OCI-LY1 (cell line): ENCODE data around the gene RALBP1.

Experiments
- H2AFZ ChIP-seq: fragments of 200-600 bp; sonication (generic), shearing (Covaris generic); 2 replicates; pipeline ENCODE4 v1.6.0; 2014; ENCODE audit warnings: antibody characterized with exemption, mild to moderate bottlenecking, low read length
- H3F3A ChIP-seq: fragments of 200-600 bp; sonication (generic), shearing (Covaris generic); 2 replicates; pipeline ENCODE4 v1.6.0; 2014; ENCODE audit warnings: mild to moderate bottlenecking, antibody characterized with exemption, low read length, moderate library complexity; ENCODE audit not compliant: insufficient read depth
- H3K27ac ChIP-seq: fragments of 200-600 bp; sonication (generic); 2 replicates; pipeline ENCODE4 v1.5.1; 2014; ENCODE audit warnings: low read length, mixed run types, mild to moderate bottlenecking, low read depth; ENCODE audit not compliant: poor library complexity, severe bottlenecking
- H3K27me3 ChIP-seq: fragments of 200-600 bp; sonication (generic); 2 replicates; pipeline ENCODE4 v1.6.0; 2014; ENCODE audit warnings: antibody characterized with exemption, mild to moderate bottlenecking, low read length, moderate library complexity; ENCODE audit not compliant: insufficient read depth
- H3K36me3 ChIP-seq: fragments of 200-600 bp; sonication (generic); 2 replicates; pipeline ENCODE4 v1.6.1; 2014; ENCODE audit warnings: mild to moderate bottlenecking, antibody characterized with exemption, low read length, moderate library complexity, mixed read lengths; ENCODE audit not compliant: insufficient read depth
- H3K4me1 ChIP-seq: fragments of 200-600 bp; sonication (generic); 2 replicates; pipeline ENCODE4 v1.5.1; 2014; ENCODE audit warnings: mild to moderate bottlenecking, low read length, moderate library complexity; ENCODE audit not compliant: insufficient read depth, severe bottlenecking
- H3K4me2 ChIP-seq: fragments of 200-600 bp; sonication (generic), shearing (Covaris generic); 2 replicates; pipeline ENCODE4 v1.6.1; 2014; ENCODE audit warnings: low read length
- H3K4me3 ChIP-seq: fragments of 200-600 bp; sonication (generic); 2 replicates; pipeline ENCODE4 v1.5.1; 2014; ENCODE audit warnings: low read length, low read depth, mild to moderate bottlenecking, mixed read lengths; ENCODE audit not compliant: poor library complexity, severe bottlenecking
- H3K79me2 ChIP-seq: fragments of 200-600 bp; shearing (Covaris generic); 2 replicates; pipeline ENCODE4 v1.6.1; 2016; ENCODE audit warnings: mixed run types, low read length, mixed read lengths; ENCODE audit not compliant: insufficient read depth
- H3K9ac ChIP-seq: fragments of 200-600 bp; sonication (generic), shearing (Covaris generic); 2 replicates; pipeline ENCODE4 v1.6.1; 2014; ENCODE audit warnings: mild to moderate bottlenecking, low read length, mixed read lengths
- H3K9me2 ChIP-seq: fragments of 200-600 bp; sonication (generic), shearing (Covaris generic); 2 replicates; pipeline ENCODE4 v1.6.1; 2014; ENCODE audit warnings: low read depth, mild to moderate bottlenecking, low read length, mixed read lengths
- H3K9me3 ChIP-seq: fragments of 200-600 bp; shearing (Covaris generic); 2 replicates; pipeline ENCODE4 v1.6.1; 2014; ENCODE audit warnings: low read length, mixed read lengths
- H4K20me1 ChIP-seq: fragments of 200-600 bp; sonication (generic), shearing (Covaris generic); 2 replicates; pipeline ENCODE4 v1.6.0; 2016; ENCODE audit warnings: mild to moderate bottlenecking, low read length; ENCODE audit not compliant: insufficient read depth
- CTCF ChIP-seq: fragments of 200-600 bp; sonication (generic), shearing (Covaris generic); IDR thresholded peaks from 2 replicates; pipeline ENCODE4 v1.5.1; 2017; ENCODE audit warnings: mild to moderate bottlenecking, antibody characterized with exemption, low read length, moderate library complexity, mixed read lengths
- EZH2 ChIP-seq: fragments of 200-600 bp; sonication (generic), shearing (Covaris generic); IDR thresholded peaks from 2 replicates; pipeline ENCODE4 v1.8.0; 2017; ENCODE audit warnings: borderline replicate concordance, mixed run types, mild to moderate bottlenecking, antibody characterized with exemption, low read length, moderate library complexity, mixed read lengths

Gene RALBP1

DNA sequence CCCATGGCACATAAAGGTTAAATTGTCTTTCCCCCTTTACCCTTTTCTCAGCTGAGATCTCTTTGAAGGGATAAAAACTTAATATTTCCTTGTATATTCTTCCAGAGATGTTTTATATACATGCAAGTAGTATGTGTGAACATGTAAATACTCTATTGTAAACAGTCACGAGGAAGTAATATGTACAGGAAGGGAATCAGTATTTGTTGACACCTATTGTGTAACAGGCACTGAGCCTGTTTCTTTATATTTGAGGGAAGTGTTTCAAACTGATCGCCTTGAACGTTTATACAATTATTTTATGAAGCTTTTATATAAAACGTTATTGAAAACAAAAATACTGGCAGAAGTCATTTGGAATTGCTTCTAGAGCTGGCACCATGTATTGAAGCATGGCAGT is 13.2 kb downstream of the RALBP1 start:
- H3K4me1 ChIP-seq: no peaks in the 10 kb centered on the region
- no peak overlapping the region for H3K27ac ChIP-seq
- H3K36me3 ChIP-seq: peaks cover 38% of the 10 kb centered on the region
- H3K27me3 ChIP-seq: no peaks in the 10 kb centered on the region
- H3K79me2 ChIP-seq: peaks cover 95% of the 10 kb centered on the region
- 0 out of 2 replicates have a peak, but pooled peaks cover 2% of the 10 kb centered on the region for H4K20me1 ChIP-seq
- no peaks in the 10 kb centered on the region for H3F3A ChIP-seq
- no peaks in the 10 kb centered on the region for H3K9me2 ChIP-seq
- TF ChIP-seq CTCF (no peak), EZH2 (no peak)
- no peak overlapping the region for H3K4me3 ChIP-seq
- H2AFZ ChIP-seq: no peak overlapping the region
- H3K9me3 ChIP-seq: peaks cover 36% of the 10 kb centered on the region
- no peak overlapping the region for H3K4me2 ChIP-seq
- H3K9ac ChIP-seq: no peak overlapping the region

DNA sequence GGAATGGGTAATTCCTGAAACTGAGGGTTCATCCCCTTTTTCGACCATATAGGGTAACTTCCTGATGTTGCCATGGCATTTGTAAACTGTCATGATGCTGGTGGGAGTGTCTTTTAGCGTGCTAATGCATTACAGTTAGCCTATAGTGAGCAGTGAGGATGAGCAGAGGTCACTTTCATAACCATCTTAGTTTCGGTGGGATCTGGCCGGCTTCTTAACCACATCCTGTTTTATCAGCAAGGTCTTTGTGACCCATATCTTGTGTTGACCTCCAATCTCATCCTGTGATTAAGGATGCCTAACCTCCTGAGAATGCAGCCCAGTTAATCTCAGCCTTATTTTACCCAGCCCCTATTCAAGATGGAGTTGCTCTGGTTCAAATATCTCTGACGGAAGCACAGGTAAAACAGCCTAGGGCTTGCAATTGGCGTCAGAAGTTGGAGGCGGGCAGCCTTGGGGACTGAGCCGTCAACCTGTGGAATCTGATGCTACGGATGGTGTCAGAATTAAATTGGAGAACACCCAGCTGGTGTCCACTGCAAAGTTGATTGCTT is 19.5 kb downstream of the RALBP1 start:
- Histone ChIP-seq H3K27me3 (no peaks in the 10 kb centered on the region), H3K9me2 (no peaks in the 10 kb centered on the region), H2AFZ (no peak overlapping the region), H3K36me3 (peaks cover 18% of the 10 kb centered on the region), H3K4me1 (no peaks in the 10 kb centered on the region), H3K9ac (no peak overlapping the region), H3K4me2 (no peak overlapping the region), H3F3A (no peaks in the 10 kb centered on the region), H4K20me1 (no peaks in the 10 kb centered on the region), H3K4me3 (no peak overlapping the region), H3K79me2 (peaks cover 67% of the 10 kb centered on the region), H3K27ac (no peak overlapping the region), H3K9me3 (peaks cover 19% of the 10 kb centered on the region)
- TF ChIP-seq CTCF (no peak), EZH2 (no peak)

DNA sequence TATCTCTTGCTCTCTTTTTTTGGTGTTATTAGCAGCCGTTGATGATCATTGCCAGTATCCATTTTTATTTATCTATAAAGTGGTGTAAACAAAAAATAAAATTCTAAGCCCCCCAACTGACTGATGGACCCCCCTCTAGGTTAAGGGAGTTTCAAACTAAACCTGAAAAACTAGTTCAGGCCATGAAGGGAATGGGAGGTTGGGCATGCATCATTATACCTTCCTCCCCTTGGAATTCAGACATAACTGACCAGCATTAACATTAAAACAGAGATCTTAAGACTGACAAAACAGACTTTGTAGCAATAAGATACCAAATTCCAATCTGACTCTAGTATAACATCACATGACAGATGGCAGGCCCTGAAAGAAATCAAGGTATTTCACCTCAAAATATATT is 20.2 kb downstream of the RALBP1 start:
- H3K27me3 ChIP-seq: no peaks in the 10 kb centered on the region
- no peaks in the 10 kb centered on the region for H3F3A ChIP-seq
- peaks cover 61% of the 10 kb centered on the region for H3K79me2 ChIP-seq
- no peak overlapping the region for H3K27ac ChIP-seq
- H3K4me2 ChIP-seq: no peak overlapping the region
- TF ChIP-seq EZH2: no peak
- no peak for TF ChIP-seq CTCF
- H3K36me3 ChIP-seq: peaks cover 15% of the 10 kb centered on the region
- H3K9ac ChIP-seq: no peak overlapping the region
- no peaks in the 10 kb centered on the region for H4K20me1 ChIP-seq
- H3K4me3 ChIP-seq: no peak overlapping the region
- peaks cover 16% of the 10 kb centered on the region for H3K9me3 ChIP-seq
- H3K9me2 ChIP-seq: no peaks in the 10 kb centered on the region
- no peaks in the 10 kb centered on the region for H3K4me1 ChIP-seq
- H2AFZ ChIP-seq: no peak overlapping the region
